SKM-1 (cell line): ENCODE data around the gene PUM2.
A peak's percentile ranks its signal among the peaks of the same experiment; 100 is the strongest.
"Not testable (repeated sequence)": the region's sequence is repeated elsewhere in the genome, so short reads cannot be mapped to it uniquely, and the experiment has no call there.

ENCODE experiments used
- DNase-seq: peaks from one replicate; lab custom pipeline; 2025; ENCODE audit not compliant: unreplicated experiment; lab: John Stamatoyannopoulos, UW

Gene PUM2

GRCh38 chr2:20350753-20351554 lies at the start of gene PUM2:
PUM2 (minus strand) TSS chr2:20350844; CDS start chr2:20327360, 23,484 bp downstream.
- peak; percentile 90 for DNase-seq

- no peak for DNase-seq
Measured at GRCh38 chr2:20400306-20400705, 49.7 kb upstream of the PUM2 start.

GRCh38 chr2:20398956-20399567 lies 48.4 kb upstream of the PUM2 start:
- DNase-seq = no peak

GRCh38 chr2:20397811-20398447 lies 47.3 kb upstream of the PUM2 start:
- DNase-seq = no peak

- no peak for DNase-seq
Measured at GRCh38 chr2:20396356-20397000, 45.8 kb upstream of the PUM2 start.

GRCh38 chr2:20393986-20394385 lies 43.3 kb upstream of the PUM2 start:
- no peak for DNase-seq

GRCh38 chr2:20391951-20392699 lies 41.5 kb upstream of the PUM2 start:
- no peak for DNase-seq

GRCh38 chr2:20390524-20391123 lies 40.0 kb upstream of the PUM2 start:
- DNase-seq = no peak

- DNase-seq = no peak
Measured at GRCh38 chr2:20384953-20385352, 34.3 kb upstream of the PUM2 start.

GRCh38 chr2:20382965-20383810 lies 32.5 kb upstream of the PUM2 start:
- no peak for DNase-seq

- no peak for DNase-seq
Measured at GRCh38 chr2:20381457-20381856, 30.8 kb upstream of the PUM2 start.

- no peak for DNase-seq
Measured at GRCh38 chr2:20378891-20379519, 28.4 kb upstream of the PUM2 start.

- no peak for DNase-seq
Measured at GRCh38 chr2:20378341-20378740, 27.7 kb upstream of the PUM2 start.

- DNase-seq = no peak
Measured at GRCh38 chr2:20377741-20378140, 27.1 kb upstream of the PUM2 start.

- not testable (repeated sequence) for DNase-seq
Measured at GRCh38 chr2:20374982-20375381, 24.3 kb upstream of the PUM2 start.

GRCh38 chr2:20372896-20373640 lies 22.4 kb upstream of the PUM2 start:
- no peak for DNase-seq

- DNase-seq = no peak
Measured at GRCh38 chr2:20371323-20372025, 20.8 kb upstream of the PUM2 start.

- no peak for DNase-seq
Measured at GRCh38 chr2:20370191-20370590, 19.5 kb upstream of the PUM2 start.
